ENCODE results near the gene KRT17.
"Not testable (repeated sequence)": the region's sequence is repeated elsewhere in the genome, so short reads cannot be mapped to it uniquely, and the experiment has no call there.

Gene KRT17

GRCh38 chr17:41589301-41589700 is 35.1 kb downstream of the KRT17 start:
- no peak for DNase-seq

GRCh38 chr17:41588126-41588810 is 36.1 kb downstream of the KRT17 start:
- DNase-seq, result no peak

GRCh38 chr17:41586863-41587495 is 37.4 kb downstream of the KRT17 start, which contains the start of gene KRT14:
KRT14 (minus strand) TSS chr17:41586895; CDS start chr17:41586834, 61 bp downstream.
- DNase-seq, result no peak

GRCh38 chr17:41585301-41586056 is 38.9 kb downstream of the KRT17 start:
- DNase-seq, result no peak

GRCh38 chr17:41584331-41584927 is 39.9 kb downstream of the KRT17 start:
- DNase-seq, result not testable (repeated sequence)

- no peak for DNase-seq
Observed at GRCh38 chr17:41583137-41584127, 40.9 kb downstream of the KRT17 start.

GRCh38 chr17:41582061-41582968 is 42.1 kb downstream of the KRT17 start:
- DNase-seq, result not testable (repeated sequence)

- no peak for DNase-seq
Observed at GRCh38 chr17:41581366-41582060, 42.9 kb downstream of the KRT17 start.

GRCh38 chr17:41580687-41581365 is 43.5 kb downstream of the KRT17 start:
- DNase-seq, result no peak

- no peak for DNase-seq
Observed at GRCh38 chr17:41580244-41580575, 44.2 kb downstream of the KRT17 start.

- peak; percentile 39 to 69 (median 67) for DNase-seq
Observed at GRCh38 chr17:41579484-41580243, 44.7 kb downstream of the KRT17 start.

- no peak for DNase-seq
Observed at GRCh38 chr17:41578971-41579370, 45.4 kb downstream of the KRT17 start.

GRCh38 chr17:41578538-41578937 is 45.8 kb downstream of the KRT17 start:
- no peak for DNase-seq

GRCh38 chr17:41576740-41577139 is 47.6 kb downstream of the KRT17 start:
- DNase-seq, result peak in 2 of 3 experiments; percentile 43 to 62

- no peak for DNase-seq
Observed at GRCh38 chr17:41575336-41575735, 49.0 kb downstream of the KRT17 start.

GRCh38 chr17:41571561-41572434 is 52.6 kb downstream of the KRT17 start, which contains the start of gene KRT9:
KRT9 (minus strand) TSS chr17:41572059; CDS start chr17:41571992, 67 bp downstream.
- peak in 2 of 3 experiments; percentile 78 to 90 for DNase-seq

All from NCI-H1417 (cell line).